Psoas muscle (tissue), 8 donors: ENCODE results near the gene APAF1. TPM values are rescaled to one million over a fixed set of nuclear protein-coding genes. Genes with fewer than 3 reads are reported as not detected.

Experiments
- ATAC-seq, 4 donors: fragments of 200-7000 bp; cut with Tn5 transposase; one replicate each; pipeline ENCODE4 v1.9.1; 2020; ENCODE audit warnings: moderate library complexity in 3 of 4, mild to moderate bottlenecking in 2 of 4
- DNase-seq, 2 donors: peaks; one replicate each; pipeline ENCODE4 v3.0.0-alpha.2; 2020
- H3K27ac ChIP-seq: fragments of 200-600 bp; one replicate; pipeline ENCODE4 v1.8.0; 2022
- H3K27me3 ChIP-seq, 3 donors: fragments of 200-600 bp in 1 of 3; one replicate each; pipeline versions ENCODE4 v1.6.1 to v1.8.0; 2013 to 2022; ENCODE audit warnings: low read length in 2 of 3, mild to moderate bottlenecking in 2 of 3, moderate library complexity in 1 of 3; ENCODE audit not compliant: insufficient read depth in 3 of 3
- H3K36me3 ChIP-seq, 2 donors: fragments of 200-600 bp in 1 of 2; one replicate each; pipeline versions ENCODE4 v1.6.1 to v1.8.0; 2013 to 2022; ENCODE audit warnings: low read depth in 1 of 2, mild to moderate bottlenecking in 1 of 2, moderate library complexity in 1 of 2; ENCODE audit not compliant: insufficient read depth in 1 of 2
- H3K4me1 ChIP-seq: fragments of 200-600 bp; one replicate; pipeline ENCODE4 v1.8.0; 2022
- H3K4me3 ChIP-seq: fragments of 200-600 bp; one replicate; pipeline ENCODE4 v1.8.0; 2022; ENCODE audit warnings: mild to moderate bottlenecking
- H3K9me3 ChIP-seq: fragments of 200-600 bp; one replicate; pipeline ENCODE4 v1.8.0; 2022
- WGBS, 3 donors: extraction: QIAGEN DNeasy Blood & Tissue Kit; methylation state at CpG; one replicate each; pipeline versions ENCODE4 v1.1.6 to v1.1.7; 2013; 5-methylcytosine and 5-hydroxymethylcytosine counted together
- intact Hi-C, 2 donors: fragments of 100-400 bp; cut with DNase I; formaldehyde crosslinking; loops; one replicate each; pipeline versions ENCODE4 v1.11.0 to v1.14.2; 2022
- polyA plus RNA-seq, 3 donors: library from polyadenylated mRNA; stranded (reverse); fragments of 200-250 nt; gene quantifications; one replicate each; pipeline ENCODE4 v1.2.3, GENCODE V29; 2013
- total RNA-seq, 4 donors: library from RNA; stranded (reverse); fragmentation: NEBNext Ultra II Directional in 2 of 4; extraction: Animal tissue kit (Norgen Biotek cat#: 25700) in 2 of 4; gene quantifications; one replicate each; pipeline versions ENCODE4 v1.2.1 to v1.2.4, GENCODE V29; 2021 to 2023
- TF ChIP-seq, protein P1 (sequence below): fragments of 200-600 bp; IDR thresholded peaks from one replicate; pipeline ENCODE4 v1.8.0; 2022; ENCODE audit warnings: antibody characterized with exemption
- donor health status: healthy with polysubstance abuse.
- donor health status: DM: no; HTN: no; CAD: no; lungs with moderate emphysema.
- donor health status: Bipolar disorder and iron deficiency.
- donor health status: healthy.
- donor health status: DM: yes; HTN: yes; CAD: no.
- donor health status: DM: no; HTN: no; CAD: no.
- donor health status: DM: no; HTN: no; CAD: no.
- donor health status: DM: yes; HTN: yes; CAD: no.

APAF1 gene
- total and polyA plus RNA-seq, 7 donors: 2.0 to 10.2 (median 4.3) TPM

DNA sequence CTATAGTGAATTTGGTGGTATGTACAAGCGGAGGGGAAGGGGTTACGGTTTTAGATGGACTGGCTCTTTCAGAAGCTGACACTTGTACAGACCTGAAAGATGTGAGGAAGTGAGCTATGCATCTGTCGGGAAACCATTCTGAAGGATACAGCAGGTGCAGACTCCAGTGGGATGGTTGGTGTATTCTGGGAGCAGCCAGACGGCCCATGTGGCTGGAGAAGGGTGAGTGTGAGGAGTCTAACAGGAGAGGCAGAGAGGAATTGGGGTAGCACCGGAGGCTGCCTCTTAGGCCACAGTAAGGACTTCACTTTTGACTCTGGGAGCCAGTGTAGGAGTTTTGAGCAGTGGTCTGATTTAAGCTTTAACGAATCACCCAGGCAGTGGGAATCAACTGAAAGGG, 90.7 kb downstream of the APAF1 start:
- H3K4me1 ChIP-seq: no peaks in the 10 kb centered on the region
- H3K4me3 ChIP-seq: no peak overlapping the region
- intact Hi-C loops: no loop called here
- WGBS, 3 donors: 87 to 92% (median 88%) methylated on average over 6 of the region's 6 CpGs
- TF ChIP-seq, protein P1, sequence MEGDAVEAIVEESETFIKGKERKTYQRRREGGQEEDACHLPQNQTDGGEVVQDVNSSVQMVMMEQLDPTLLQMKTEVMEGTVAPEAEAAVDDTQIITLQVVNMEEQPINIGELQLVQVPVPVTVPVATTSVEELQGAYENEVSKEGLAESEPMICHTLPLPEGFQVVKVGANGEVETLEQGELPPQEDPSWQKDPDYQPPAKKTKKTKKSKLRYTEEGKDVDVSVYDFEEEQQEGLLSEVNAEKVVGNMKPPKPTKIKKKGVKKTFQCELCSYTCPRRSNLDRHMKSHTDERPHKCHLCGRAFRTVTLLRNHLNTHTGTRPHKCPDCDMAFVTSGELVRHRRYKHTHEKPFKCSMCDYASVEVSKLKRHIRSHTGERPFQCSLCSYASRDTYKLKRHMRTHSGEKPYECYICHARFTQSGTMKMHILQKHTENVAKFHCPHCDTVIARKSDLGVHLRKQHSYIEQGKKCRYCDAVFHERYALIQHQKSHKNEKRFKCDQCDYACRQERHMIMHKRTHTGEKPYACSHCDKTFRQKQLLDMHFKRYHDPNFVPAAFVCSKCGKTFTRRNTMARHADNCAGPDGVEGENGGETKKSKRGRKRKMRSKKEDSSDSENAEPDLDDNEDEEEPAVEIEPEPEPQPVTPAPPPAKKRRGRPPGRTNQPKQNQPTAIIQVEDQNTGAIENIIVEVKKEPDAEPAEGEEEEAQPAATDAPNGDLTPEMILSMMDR: no peak
- peaks cover 0 to 50% of the 10 kb centered on the region in 2 donors for H3K36me3 ChIP-seq
- no peaks in the 10 kb centered on the region for H3K27me3 ChIP-seq
- no peaks in the 10 kb centered on the region for H3K9me3 ChIP-seq
- ATAC-seq: no peak
- no peak overlapping the region for H3K27ac ChIP-seq
- no peak for DNase-seq

DNA sequence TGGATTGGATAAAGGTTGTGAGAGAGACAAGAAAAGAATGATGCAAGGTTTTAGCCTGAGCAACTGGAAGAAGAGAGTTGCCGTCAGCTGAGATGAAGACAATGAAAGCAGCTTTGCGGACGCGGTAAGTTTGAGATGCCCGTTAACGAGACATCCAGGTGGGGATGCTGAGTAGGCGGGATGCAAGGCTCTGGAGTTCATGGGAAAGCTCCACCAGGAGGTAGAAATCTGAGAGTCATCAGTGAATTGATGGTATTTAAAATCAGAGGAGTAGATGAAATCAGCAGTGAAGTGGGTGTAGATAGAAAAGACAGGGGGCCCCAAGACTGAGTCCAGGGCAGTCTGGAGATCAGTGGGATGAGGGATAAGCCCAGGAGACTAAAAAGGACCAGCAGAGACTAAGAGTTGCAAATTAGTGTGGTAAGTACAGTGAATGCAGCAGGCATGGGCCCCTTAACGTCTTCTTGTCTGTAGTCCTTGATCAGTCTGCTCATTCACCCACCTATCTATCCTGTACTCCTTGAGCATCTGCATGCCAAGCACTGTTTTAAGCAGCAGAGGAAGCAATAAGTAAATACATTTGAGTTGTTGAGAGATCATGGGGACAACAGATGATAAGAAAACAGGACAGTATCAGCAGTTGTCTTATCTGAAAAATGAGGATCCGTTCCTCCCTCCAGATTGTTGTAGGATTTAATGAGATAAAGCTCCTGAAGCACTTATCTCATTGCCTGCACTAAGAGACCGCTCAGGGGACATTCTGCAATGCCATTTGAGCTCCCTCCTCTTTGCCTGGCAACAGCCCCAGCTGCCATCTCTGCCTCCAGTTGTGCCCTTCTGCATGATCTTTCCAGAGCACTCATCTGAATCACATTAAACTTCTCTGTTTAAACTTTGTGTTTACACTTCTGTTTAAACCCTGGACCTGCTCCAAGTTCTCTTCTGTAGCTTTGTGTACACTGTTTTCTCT, 91.5 kb downstream of the APAF1 start:
- Histone ChIP-seq H3K27me3 (no peaks in the 10 kb centered on the region), H3K4me1 (no peaks in the 10 kb centered on the region), H3K36me3 (peaks cover 0 to 41% of the 10 kb centered on the region in 2 donors), H3K27ac (no peak overlapping the region), H3K9me3 (no peaks in the 10 kb centered on the region), H3K4me3 (no peak overlapping the region)
- TF ChIP-seq, protein P1: no peak
- ATAC-seq (no peak), DNase-seq (no peak)
- intact Hi-C loops: no loop called here
- 84 to 92% (median 85%) methylated on average over 10 of the region's 10 CpGs for WGBS, 3 donors

DNA sequence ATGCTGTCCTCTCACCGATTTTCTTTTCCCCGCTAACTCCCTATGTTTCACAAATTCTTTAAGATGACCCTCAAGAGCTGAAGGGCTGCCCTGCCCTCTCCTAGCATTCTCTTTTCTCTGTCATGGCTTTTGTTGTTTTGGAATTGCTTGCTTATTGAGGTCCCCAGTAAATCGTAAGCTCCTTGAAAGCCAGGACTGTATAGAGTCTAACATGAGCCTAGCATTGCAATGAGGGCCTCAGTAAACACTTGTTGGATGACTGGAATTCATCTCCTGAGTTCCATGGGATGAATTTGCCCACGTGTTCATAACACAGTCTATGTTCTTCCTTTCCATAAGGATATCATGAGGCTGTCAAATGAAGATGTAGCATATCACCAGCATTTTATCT, 92.2 kb downstream of the APAF1 start:
- TF ChIP-seq, protein P1: no peak
- WGBS, 3 donors: 80 to 83% (median 82%) methylated on average over 4 of the region's 4 CpGs
- Histone ChIP-seq H3K4me3 (no peak overlapping the region), H3K4me1 (no peaks in the 10 kb centered on the region), H3K27ac (no peak overlapping the region), H3K9me3 (no peaks in the 10 kb centered on the region), H3K27me3 (no peaks in the 10 kb centered on the region), H3K36me3 (peaks cover 0 to 35% of the 10 kb centered on the region in 2 donors)
- intact Hi-C loops: no loop called here
- DNase-seq: no peak
- no peak for ATAC-seq

DNA sequence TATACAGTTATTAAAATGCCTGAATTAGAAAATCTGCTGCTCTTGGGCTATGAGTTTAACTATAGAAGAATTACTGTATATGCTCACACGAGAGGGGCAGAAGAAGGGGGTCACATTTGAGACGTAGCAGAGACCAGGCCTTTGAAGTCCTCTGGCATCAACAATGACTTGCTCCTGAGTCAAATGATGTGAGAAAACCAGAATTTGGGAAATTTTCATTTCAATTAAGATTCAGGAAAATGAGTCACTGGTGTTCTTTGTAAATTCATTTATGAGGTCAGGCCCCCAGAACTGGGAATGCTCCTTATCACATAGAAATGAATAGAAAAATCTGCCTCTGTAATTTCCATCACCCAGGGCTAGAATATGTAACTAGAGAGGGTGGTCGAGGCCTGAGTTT, 92.9 kb downstream of the APAF1 start:
- no peak overlapping the region for H3K27ac ChIP-seq
- peaks cover 0 to 28% of the 10 kb centered on the region in 2 donors for H3K36me3 ChIP-seq
- H3K4me3 ChIP-seq: no peak overlapping the region
- ATAC-seq: no peak
- no peaks in the 10 kb centered on the region for H3K27me3 ChIP-seq
- TF ChIP-seq, protein P1: no peak
- 77 to 83% (median 82%) methylated on average over 3 of the region's 3 CpGs for WGBS, 3 donors
- H3K4me1 ChIP-seq: no peaks in the 10 kb centered on the region
- no peaks in the 10 kb centered on the region for H3K9me3 ChIP-seq
- DNase-seq: no peak
- intact Hi-C loops: no loop called here
